ENCODE results near the gene RAPGEF4. TPM values are rescaled to one million over a fixed set of nuclear protein-coding genes. Genes with fewer than 3 reads are reported as not detected.

The RAPGEF4 gene
- total RNA-seq, 1 experiment from 2014 or later = 0.62 TPM

- Histone ChIP-seq H3K27ac (ENCODE audit: low read length) (no peak overlapping the region), H3K9me3 (ENCODE audit: control insufficient read depth, insufficient read depth, low read depth, low read length) (no peaks in the 10 kb centered on the region), H3K4me3 (ENCODE audit: low read depth in 2 of 2, low read length in 2 of 2) (no peak overlapping the region), H3K4me1 (ENCODE audit: control insufficient read depth, insufficient read depth, low read length) (no peaks in the 10 kb centered on the region), H3K27me3 (ENCODE audit: control insufficient read depth, insufficient read depth, low read length) (peaks cover 40% of the 10 kb centered on the region), H3K36me3 (ENCODE audit: control insufficient read depth, insufficient read depth, low read length) (no peaks in the 10 kb centered on the region)
- TF ChIP-seq REST (IDR thresholded peaks at IDR 0.05; ENCODE audit: insufficient read depth in 1 of 2, low read depth in 2 of 2, low read length in 1 of 2) (no peak), TCF7L2 (IDR thresholded peaks at IDR 0.05; ENCODE audit: low read depth, low read length) (no peak), POLR2AphosphoS5 (IDR thresholded peaks at IDR 0.05; ENCODE audit: low read depth, low read length) (no peak), SIN3A (IDR thresholded peaks at IDR 0.05; ENCODE audit: borderline replicate concordance, insufficient read depth, low read depth, low read length) (no peak), CTCF (IDR thresholded peaks at IDR 0.05) (no peak)
- POLR2A ChIA-PET = interaction anchor here (0.6 kb wide), 1 partner anchor 472 kb away, joined by 3 read pairs; no protein-coding TSS in a partner anchor
- BruUV-seq (replicated peaks) = no TSS peak
- in situ Hi-C loops (cut with HindIII; ENCODE audit: low pct_unique_long_range_greater_than_20kb, low sequenced_read_pairs) (no loop called here), intact Hi-C loops (cut with micrococcal nuclease; ENCODE audit: unreplicated experiment) (no loop called here)
- no peak for ATAC-seq
- no peak for DNase-seq (ENCODE audit: low read depth, low spot score)
- CTCF ChIA-PET = no interaction called here
Observed at GRCh38 chr2:172893111-172893510, 157.5 kb downstream of the RAPGEF4 start.

GRCh38 chr2:172893671-172894070 lies 158.0 kb downstream of the RAPGEF4 start:
- Histone ChIP-seq H3K27me3 (ENCODE audit: control insufficient read depth, insufficient read depth, low read length) (peaks cover 39% of the 10 kb centered on the region), H3K27ac (ENCODE audit: low read length) (no peak overlapping the region), H3K4me3 (ENCODE audit: low read depth in 2 of 2, low read length in 2 of 2) (no peak overlapping the region), H3K4me1 (ENCODE audit: control insufficient read depth, insufficient read depth, low read length) (no peaks in the 10 kb centered on the region), H3K36me3 (ENCODE audit: control insufficient read depth, insufficient read depth, low read length) (no peaks in the 10 kb centered on the region), H3K9me3 (ENCODE audit: control insufficient read depth, insufficient read depth, low read depth, low read length) (no peaks in the 10 kb centered on the region)
- BruUV-seq (replicated peaks) = no TSS peak
- in situ Hi-C loops (cut with HindIII; ENCODE audit: low pct_unique_long_range_greater_than_20kb, low sequenced_read_pairs) = no loop called here
- TF ChIP-seq TCF7L2 (IDR thresholded peaks at IDR 0.05; ENCODE audit: low read depth, low read length) (no peak), CTCF (IDR thresholded peaks at IDR 0.05) (no peak), POLR2AphosphoS5 (IDR thresholded peaks at IDR 0.05; ENCODE audit: low read depth, low read length) (no peak), REST (IDR thresholded peaks at IDR 0.05; ENCODE audit: insufficient read depth in 1 of 2, low read depth in 2 of 2, low read length in 1 of 2) (no peak), SIN3A (IDR thresholded peaks at IDR 0.05; ENCODE audit: borderline replicate concordance, insufficient read depth, low read depth, low read length) (no peak)
- intact Hi-C loops (cut with micrococcal nuclease; ENCODE audit: unreplicated experiment) = no loop called here
- DNase-seq (ENCODE audit: low read depth, low spot score) (no peak), ATAC-seq (no peak)
- ChIA-PET POLR2A (interaction anchor here (0.6 kb wide), 1 partner anchor 471 kb away, joined by 3 read pairs; no protein-coding TSS in a partner anchor), CTCF (no interaction called here)

All from Panc1 (cell line).